ENCODE data around the gene DLG2.

The DLG2 gene

GRCh38 chr11:83725728-83726127, 1901.4 kb downstream of the DLG2 start:
- DNase-seq: no peak

GRCh38 chr11:83725269-83725560, 1901.9 kb downstream of the DLG2 start:
- no peak for DNase-seq

- no peak for DNase-seq
These were observed 1903.1 kb downstream of the DLG2 start for GRCh38 chr11:83723999-83724398.

- DNase-seq: no peak
These were observed 1904.6 kb downstream of the DLG2 start for GRCh38 chr11:83722392-83723119.

GRCh38 chr11:83721263-83721662, 1905.9 kb downstream of the DLG2 start:
- no peak for DNase-seq

GRCh38 chr11:83720675-83721074, 1906.5 kb downstream of the DLG2 start:
- DNase-seq: no peak

- no peak for DNase-seq
These were observed 1909.6 kb downstream of the DLG2 start for GRCh38 chr11:83717537-83717936.

GRCh38 chr11:83715927-83716535, 1911.1 kb downstream of the DLG2 start:
- DNase-seq: no peak

GRCh38 chr11:83713708-83714107, 1913.4 kb downstream of the DLG2 start:
- DNase-seq: no peak

GRCh38 chr11:83711106-83711527, 1916.0 kb downstream of the DLG2 start:
- no peak for DNase-seq

GRCh38 chr11:83709434-83709833, 1917.7 kb downstream of the DLG2 start:
- no peak for DNase-seq

- DNase-seq: no peak
These were observed 1920.6 kb downstream of the DLG2 start for GRCh38 chr11:83706566-83706965.

- DNase-seq: no peak
These were observed 1924.3 kb downstream of the DLG2 start for GRCh38 chr11:83702796-83703195.

- no peak for DNase-seq
These were observed 1929.6 kb downstream of the DLG2 start for GRCh38 chr11:83697518-83697917.

GRCh38 chr11:83695046-83695445, 1932.1 kb downstream of the DLG2 start:
- DNase-seq: no peak

- DNase-seq: no peak
These were observed 1932.8 kb downstream of the DLG2 start for GRCh38 chr11:83694191-83694910.

- DNase-seq: no peak
These were observed 1933.7 kb downstream of the DLG2 start for GRCh38 chr11:83693306-83693992.

- no peak for DNase-seq
These were observed 1934.5 kb downstream of the DLG2 start for GRCh38 chr11:83692675-83693074.

GRCh38 chr11:83691451-83691950, 1935.6 kb downstream of the DLG2 start:
- no peak for DNase-seq

- no peak for DNase-seq
These were observed 1937.9 kb downstream of the DLG2 start for GRCh38 chr11:83689144-83689780.

- DNase-seq: no peak
These were observed 1939.4 kb downstream of the DLG2 start for GRCh38 chr11:83687787-83688186.

GRCh38 chr11:83685730-83686129, 1941.4 kb downstream of the DLG2 start:
- no peak for DNase-seq

- DNase-seq: no peak
These were observed 1943.1 kb downstream of the DLG2 start for GRCh38 chr11:83684071-83684470.
